Gastrocnemius medialis (tissue), 4 donors: Measurements from ENCODE around the gene ABLIM3. TPM values are rescaled to one million over a fixed set of nuclear protein-coding genes. Genes with fewer than 3 reads are reported as not detected.
A peak's percentile ranks its signal among the peaks of the same experiment; 100 is the strongest.

Experiments
- ATAC-seq, 2 donors: fragments of 150-250 bp; one replicate each; pipeline ENCODE4 v1.9.1; 2016
- DNase-seq, 2 donors: peaks; one replicate each; pipeline ENCODE4 v3.0.0-alpha.2; 2019
- H3K27ac ChIP-seq, 4 donors: fragments of 200-600 bp; sonication (generic); 1 replicate in 1 of 4; 2 replicates in 3 of 4; pipeline ENCODE4 v1.5.1; 2016 to 2018; ENCODE audit warnings: mild to moderate bottlenecking in 2 of 4, moderate library complexity in 1 of 4
- H3K27me3 ChIP-seq, 3 donors: fragments of 200-600 bp; sonication (generic) in 2 of 3; 1 replicate in 1 of 3; 2 replicates in 2 of 3; pipeline versions ENCODE4 v1.5.1 to v1.6.0; 2016 to 2019; ENCODE audit warnings: mild to moderate bottlenecking in 1 of 3, moderate library complexity in 1 of 3
- H3K36me3 ChIP-seq, 2 donors: fragments of 200-600 bp; sonication (generic) in 1 of 2; one replicate each; pipeline ENCODE4 v1.5.1; 2017 to 2018
- H3K4me1 ChIP-seq, 2 donors: fragments of 200-600 bp; sonication (generic) in 1 of 2; one replicate each; pipeline ENCODE4 v1.5.1; 2016 to 2017; ENCODE audit warnings: mild to moderate bottlenecking in 2 of 2
- H3K4me3 ChIP-seq, 4 donors: fragments of 200-600 bp; sonication (generic) in 3 of 4; 1 replicate in 1 of 4; 2 replicates in 3 of 4; pipeline ENCODE4 v1.5.1; 2016 to 2019; ENCODE audit warnings: mild to moderate bottlenecking in 2 of 4
- H3K9me3 ChIP-seq, 3 donors: fragments of 200-600 bp; sonication (generic) in 2 of 3; 1 replicate in 1 of 3; 2 replicates in 2 of 3; pipeline ENCODE4 v1.5.1; 2016 to 2019
- POLR2A ChIP-seq, 2 donors: fragments of 450-650 bp; IDR thresholded peaks; one replicate each; pipeline ENCODE4 v1.6.1; 2017; ENCODE audit warnings: antibody characterized with exemption in 2 of 2, mild to moderate bottlenecking in 2 of 2, moderate library complexity in 2 of 2
- in situ Hi-C, 4 donors: fragments of 200-750 bp; cut with MboI; loops; one replicate each; pipeline versions ENCODE4 v1.15.0 to v1.8.0; 2017; ENCODE audit warnings: low sequenced_read_pairs in 4 of 4
- intact Hi-C: fragments of 100-400 bp; cut with DNase I; formaldehyde crosslinking; loops from one replicate; pipeline ENCODE4 v1.15.1; 2023; ENCODE audit warnings: low total_unique reads
- total RNA-seq, 4 donors: library from RNA; depleted of rRNA; stranded (reverse); fragments of >200 nt; gene quantifications; one replicate each; pipeline versions ENCODE4 v1.1.0 to v1.2.3, GENCODE V29; 2016
- TF ChIP-seq, protein P1 (sequence below), 5 experiments: fragments of 450-650 bp in 3 of 5; fragments of 200-600 bp in 2 of 5; sonication (generic) in 2 of 5; IDR thresholded peaks in 4 of 5; conservative IDR thresholded peaks in 1 of 5; 1 replicate in 4 of 5; 2 replicates in 1 of 5; pipeline ENCODE4 v1.5.1; 2016 to 2019; ENCODE audit warnings: antibody characterized with exemption in 5 of 5, mild to moderate bottlenecking in 3 of 5, moderate library complexity in 3 of 5

Gene ABLIM3
- total RNA-seq, 4 donors from 2014 or later, result 37.5 to 155 (median 67.7) TPM

DNA sequence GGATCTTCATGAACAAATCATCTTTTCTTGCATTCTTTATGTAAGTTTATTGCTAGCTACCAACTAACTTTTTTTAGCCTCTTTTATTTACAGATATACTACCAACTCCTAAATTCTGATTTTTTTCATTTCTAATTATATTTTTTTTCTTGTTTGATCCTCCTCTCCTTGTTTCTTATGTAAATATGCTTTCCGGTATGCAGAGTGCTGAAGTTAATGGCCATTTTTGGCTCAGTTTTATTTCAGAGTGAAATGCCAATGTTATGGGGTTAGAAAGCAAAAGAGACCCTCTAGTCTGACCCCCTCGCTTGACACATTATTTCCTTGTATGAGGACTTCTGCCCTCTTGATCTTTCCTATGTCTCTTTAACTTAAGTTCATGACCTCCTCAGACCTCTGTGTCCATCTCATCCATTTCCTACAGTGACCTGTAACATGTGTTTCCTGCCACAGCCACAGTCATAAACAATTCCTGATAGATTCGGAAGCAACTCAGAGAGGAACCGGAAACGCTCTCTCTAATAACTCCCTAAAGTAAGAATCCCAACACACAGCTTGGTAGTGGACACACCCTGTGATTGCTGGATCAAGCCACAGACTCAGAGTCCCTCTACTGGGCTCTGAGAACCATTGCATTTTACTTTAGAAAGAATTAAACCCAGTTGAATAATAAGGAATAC is 87.5 kb downstream of the ABLIM3 start:
- ATAC-seq, result peak; percentile 99
- peaks cover 0 to 29% of the 10 kb centered on the region in 2 donors for H3K36me3 ChIP-seq
- H3K4me3 ChIP-seq, result no peak overlapping the region
- intact Hi-C loops (loop anchor here (1.0 to 10.0 kb wide), 3 partner anchors 87 to 494 kb away; partner anchors contain the start of gene ABLIM3), in situ Hi-C loops (loop anchor here (5.0 to 25.0 kb wide), 5 partner anchors 81 to 791 kb away; partner anchors contain the start of gene ABLIM3 (in 2 of the 4))
- H3K27me3 ChIP-seq, result no peaks in the 10 kb centered on the region
- no peaks in the 10 kb centered on the region for H3K9me3 ChIP-seq
- peak overlapping the region; percentile 17 to 70 (median 52) for H3K27ac ChIP-seq
- peaks cover 14 to 17% of the 10 kb centered on the region in 2 donors for H3K4me1 ChIP-seq
- no peak for TF ChIP-seq POLR2A (IDR thresholded peaks at IDR 0.05)
- TF ChIP-seq, protein P1, sequence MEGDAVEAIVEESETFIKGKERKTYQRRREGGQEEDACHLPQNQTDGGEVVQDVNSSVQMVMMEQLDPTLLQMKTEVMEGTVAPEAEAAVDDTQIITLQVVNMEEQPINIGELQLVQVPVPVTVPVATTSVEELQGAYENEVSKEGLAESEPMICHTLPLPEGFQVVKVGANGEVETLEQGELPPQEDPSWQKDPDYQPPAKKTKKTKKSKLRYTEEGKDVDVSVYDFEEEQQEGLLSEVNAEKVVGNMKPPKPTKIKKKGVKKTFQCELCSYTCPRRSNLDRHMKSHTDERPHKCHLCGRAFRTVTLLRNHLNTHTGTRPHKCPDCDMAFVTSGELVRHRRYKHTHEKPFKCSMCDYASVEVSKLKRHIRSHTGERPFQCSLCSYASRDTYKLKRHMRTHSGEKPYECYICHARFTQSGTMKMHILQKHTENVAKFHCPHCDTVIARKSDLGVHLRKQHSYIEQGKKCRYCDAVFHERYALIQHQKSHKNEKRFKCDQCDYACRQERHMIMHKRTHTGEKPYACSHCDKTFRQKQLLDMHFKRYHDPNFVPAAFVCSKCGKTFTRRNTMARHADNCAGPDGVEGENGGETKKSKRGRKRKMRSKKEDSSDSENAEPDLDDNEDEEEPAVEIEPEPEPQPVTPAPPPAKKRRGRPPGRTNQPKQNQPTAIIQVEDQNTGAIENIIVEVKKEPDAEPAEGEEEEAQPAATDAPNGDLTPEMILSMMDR (IDR thresholded peaks at IDR 0.05 in 4 of 5, conservative IDR thresholded peaks at IDR 0.05 in 1 of 5), result peak; percentile 75 to 92 (median 82)
- peak; percentile 53 to 69 for DNase-seq

DNA sequence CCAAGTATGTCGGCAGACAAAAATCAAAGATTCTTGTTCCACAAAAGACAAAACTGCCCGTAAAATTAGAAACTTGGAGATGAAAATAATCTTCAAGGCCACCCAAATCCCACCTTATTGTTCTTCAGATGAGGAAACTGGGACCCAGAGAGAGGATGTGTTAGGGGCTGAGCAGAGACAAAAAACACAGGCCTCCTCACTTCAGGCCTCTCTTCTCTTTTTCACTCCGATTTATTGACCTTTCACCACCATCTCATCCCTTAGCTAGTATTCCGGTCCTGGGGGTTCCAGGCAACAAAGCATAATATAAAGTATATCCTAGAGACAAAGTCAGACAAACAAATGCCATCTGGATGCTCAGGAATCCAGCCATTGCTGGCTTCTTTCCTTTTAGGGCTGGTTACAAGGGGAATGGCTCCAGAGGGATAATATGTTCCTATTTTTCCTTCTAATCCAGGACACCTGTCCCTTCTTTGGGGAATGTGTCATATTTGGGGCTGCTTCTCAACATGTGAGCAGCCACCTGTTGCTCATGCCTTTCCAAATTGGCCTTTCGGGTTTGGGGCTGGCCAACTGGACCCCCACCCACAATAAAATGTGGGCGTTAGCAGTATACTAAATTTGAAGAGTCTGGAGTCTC is 88.1 kb downstream of the ABLIM3 start:
- TF ChIP-seq, protein P1 (IDR thresholded peaks at IDR 0.05 in 4 of 5, conservative IDR thresholded peaks at IDR 0.05 in 1 of 5), result no peak
- DNase-seq (no peak), ATAC-seq (peak; percentile 7 to 13)
- H3K4me3 ChIP-seq, result no peak overlapping the region
- in situ Hi-C loops, result loop anchor here (5.0 to 25.0 kb wide), 5 partner anchors 82 to 792 kb away; partner anchors contain the start of gene ABLIM3 (in 2 of the 4)
- no peaks in the 10 kb centered on the region for H3K9me3 ChIP-seq
- H3K36me3 ChIP-seq, result peaks cover 0 to 35% of the 10 kb centered on the region in 2 donors
- H3K4me1 ChIP-seq, result peaks cover 14 to 17% of the 10 kb centered on the region in 2 donors
- intact Hi-C loops, result loop anchor here (1.0 to 10.0 kb wide), 3 partner anchors 88 to 495 kb away; partner anchors contain the start of gene ABLIM3
- peak overlapping the region; percentile 17 to 70 (median 48) for H3K27ac ChIP-seq
- no peaks in the 10 kb centered on the region for H3K27me3 ChIP-seq

DNA sequence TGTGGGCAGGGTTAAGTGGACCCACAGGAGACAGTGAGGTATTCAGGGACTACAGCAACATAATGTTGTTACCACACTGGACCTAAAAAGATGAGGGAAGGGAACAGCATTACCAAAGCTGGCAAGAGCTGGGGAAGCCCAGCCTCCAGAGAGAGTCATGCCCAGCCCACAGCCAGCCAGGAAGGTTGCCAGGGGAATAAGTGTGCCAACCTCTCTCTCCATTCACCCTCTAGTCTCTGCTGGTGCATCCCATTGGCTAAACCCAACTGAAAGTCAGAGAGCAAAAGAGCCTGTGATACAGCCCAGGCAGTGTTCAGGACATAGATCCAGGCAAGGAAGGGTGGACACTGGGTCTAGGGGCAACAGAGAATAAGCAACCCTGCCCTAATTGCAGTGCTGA is 94.5 kb downstream of the ABLIM3 start:
- no peak for DNase-seq
- intact Hi-C loops, result no loop called here

DNA sequence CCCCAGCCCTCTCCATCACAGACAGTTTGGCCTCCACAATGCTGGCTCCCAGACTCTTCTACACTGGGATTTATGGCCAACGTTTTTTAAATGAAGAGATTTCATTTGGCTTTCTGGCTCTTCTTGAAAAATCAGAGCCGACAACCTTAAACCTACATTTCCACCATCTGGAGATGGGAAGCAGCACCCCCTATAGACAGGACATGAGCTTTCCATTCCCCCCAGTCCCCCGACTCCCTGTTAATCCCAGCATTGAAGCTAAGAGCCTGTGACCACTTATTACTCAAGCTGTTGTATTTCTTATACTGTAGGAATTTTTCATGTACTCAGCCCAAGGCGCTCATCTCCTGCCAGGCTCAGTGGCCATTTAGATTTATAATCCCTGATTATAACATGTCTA is 96.4 kb downstream of the ABLIM3 start:
- no peak overlapping the region for H3K27ac ChIP-seq
- intact Hi-C loops (no loop called here), in situ Hi-C loops (loop anchor here (25.0 kb wide), 3 partner anchors 100 to 800 kb away; partner anchors contain the start of gene ABLIM3 (in 1 of the 4))
- no peak for ATAC-seq
- DNase-seq, result no peak
- peaks cover 0 to 85% of the 10 kb centered on the region in 2 donors for H3K36me3 ChIP-seq
- TF ChIP-seq, protein P1 (IDR thresholded peaks at IDR 0.05 in 4 of 5, conservative IDR thresholded peaks at IDR 0.05 in 1 of 5), result no peak
- no peak for TF ChIP-seq POLR2A (IDR thresholded peaks at IDR 0.05)
- H3K27me3 ChIP-seq, result no peaks in the 10 kb centered on the region
- no peak overlapping the region for H3K4me3 ChIP-seq
- no peaks in the 10 kb centered on the region for H3K4me1 ChIP-seq
- H3K9me3 ChIP-seq, result no peaks in the 10 kb centered on the region

More for the DNA sequence above, 94.5 kb downstream of the ABLIM3 start:
- no peak for ATAC-seq
- H3K27ac ChIP-seq, result no peak overlapping the region
- no peaks in the 10 kb centered on the region for H3K4me1 ChIP-seq
- no peaks in the 10 kb centered on the region for H3K27me3 ChIP-seq
- in situ Hi-C loops, result loop anchor here (25.0 kb wide), 3 partner anchors 99 to 799 kb away; partner anchors contain the start of gene ABLIM3 (in 1 of the 4)
- H3K36me3 ChIP-seq, result peaks cover 0 to 76% of the 10 kb centered on the region in 2 donors
- no peaks in the 10 kb centered on the region for H3K9me3 ChIP-seq
- TF ChIP-seq, protein P1 (IDR thresholded peaks at IDR 0.05 in 4 of 5, conservative IDR thresholded peaks at IDR 0.05 in 1 of 5), result no peak
- TF ChIP-seq POLR2A (IDR thresholded peaks at IDR 0.05), result no peak
- H3K4me3 ChIP-seq, result no peak overlapping the region
